ENCODE measurements around the gene AMN1. TPM values are rescaled to one million over a fixed set of nuclear protein-coding genes. Genes with fewer than 3 reads are reported as not detected.

AMN1 gene
- total RNA-seq, 1 donor from 2014 or later, result 3.9 TPM

- DNase-seq (ENCODE audit: low read depth), result peak; percentile 87
- Mint-ChIP-seq H3K4me3 (ENCODE audit: unreplicated experiment) (peak within 1 kb of the TSS; percentile 94), H3K27ac (ENCODE audit: unreplicated experiment) (peak within 1 kb of the TSS; percentile 93), H3K27me3 (ENCODE audit: low read depth, unreplicated experiment) (no peaks in the 10 kb centered on the region), H3K9me3 (ENCODE audit: unreplicated experiment) (no peaks in the 10 kb centered on the region), H3K36me3 (ENCODE audit: low read depth, unreplicated experiment) (peaks cover 1% of the 10 kb centered on the region), H3K4me1 (ENCODE audit: low read depth, unreplicated experiment) (no peaks in the 10 kb centered on the region)
- Histone ChIP-seq H2AFZ (ENCODE audit: low read depth, low read length) (peak within 1 kb of the TSS; percentile 95), H3K36me3 (ENCODE audit: insufficient read depth, low read length) (no peaks in the 10 kb centered on the region), H4K20me1 (ENCODE audit: insufficient read depth, low read length) (no peaks in the 10 kb centered on the region), H3K27ac (ENCODE audit: low read depth, low read length) (peak within 1 kb of the TSS; percentile 91), H3K4me3 (ENCODE audit: insufficient read depth, low read depth, low read length) (peak within 1 kb of the TSS; percentile 98), H3K27me3 (ENCODE audit: insufficient read depth, low read length) (no peaks in the 10 kb centered on the region), H3K9ac (ENCODE audit: low read length) (peak within 1 kb of the TSS; percentile 94), H3K4me2 (ENCODE audit: low read length) (peak within 1 kb of the TSS; percentile 98), H3K4me1 (ENCODE audit: insufficient read depth, low read length) (peaks cover 4% of the 10 kb centered on the region), H3K9me3 (ENCODE audit: insufficient read depth, low read depth, low read length) (no peaks in the 10 kb centered on the region), H3K79me2 (ENCODE audit: insufficient read depth, low read length) (no peaks in the 10 kb centered on the region)
- TF ChIP-seq CTCF (IDR thresholded peaks at IDR 0.05; ENCODE audit: insufficient read depth, low read depth, low read length) (no peak), EZH2 (IDR thresholded peaks at IDR 0.05; ENCODE audit: insufficient read depth, low read length) (no peak)
- peak; percentile 9 for FAIRE-seq
These were observed 69.5 kb downstream of the AMN1 start, which contains the start of gene ETFBKMT for GRCh38 chr12:31659087-31659942. Gene ETFBKMT (plus strand): TSS chr12:31659688. CDS start chr12:31661954, 2,266 bp downstream.

DNA sequence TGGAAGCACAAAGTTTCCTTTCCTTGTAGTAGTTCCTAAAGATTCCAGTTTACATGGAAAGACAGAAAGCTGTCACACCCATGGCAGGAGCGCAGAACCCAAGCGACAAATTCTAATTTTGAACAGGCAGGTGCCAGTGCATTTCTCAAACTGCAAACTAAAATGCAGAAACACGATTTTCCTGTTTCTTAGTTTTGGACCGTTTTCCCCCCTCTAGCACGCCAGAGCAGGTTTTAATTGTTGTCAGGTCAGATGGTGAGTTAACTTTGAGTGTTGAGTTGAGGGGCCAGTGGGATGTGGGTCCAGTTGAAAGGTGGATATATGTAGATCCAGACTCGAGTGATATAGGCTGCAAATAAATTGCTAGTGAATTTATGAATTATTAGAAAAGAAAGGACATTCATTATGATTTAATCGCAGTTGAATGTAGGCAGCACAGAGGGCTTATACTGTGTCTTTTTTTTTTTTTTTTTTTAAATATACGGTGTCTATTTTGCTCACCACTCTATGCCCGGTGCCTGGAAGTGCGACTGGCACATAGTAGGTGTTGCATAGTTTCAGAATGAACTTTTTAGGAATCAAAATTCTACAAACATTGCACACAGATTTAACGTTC is 70.2 kb downstream of the AMN1 start:
- no peak for FAIRE-seq
- no peaks in the 10 kb centered on the region for H3K27me3 Mint-ChIP-seq (ENCODE audit: low read depth, unreplicated experiment)
- H3K4me3 Mint-ChIP-seq (ENCODE audit: unreplicated experiment), result peak overlapping the region; percentile 94

More for the DNA sequence above, 70.2 kb downstream of the AMN1 start:
- H3K27ac ChIP-seq (ENCODE audit: low read depth, low read length), result no peak overlapping the region
- peak overlapping the region; percentile 98 for H3K4me2 ChIP-seq (ENCODE audit: low read length)
- no peaks in the 10 kb centered on the region for H3K9me3 ChIP-seq (ENCODE audit: insufficient read depth, low read depth, low read length)
- Mint-ChIP-seq H3K36me3 (ENCODE audit: low read depth, unreplicated experiment) (no peaks in the 10 kb centered on the region), H3K27ac (ENCODE audit: unreplicated experiment) (peak overlapping the region; percentile 48), H3K4me1 (ENCODE audit: low read depth, unreplicated experiment) (no peaks in the 10 kb centered on the region), H3K9me3 (ENCODE audit: unreplicated experiment) (no peaks in the 10 kb centered on the region)
- no peaks in the 10 kb centered on the region for H3K79me2 ChIP-seq (ENCODE audit: insufficient read depth, low read length)
- H4K20me1 ChIP-seq (ENCODE audit: insufficient read depth, low read length), result no peaks in the 10 kb centered on the region
- no peak for DNase-seq (ENCODE audit: low read depth)
- H3K27me3 ChIP-seq (ENCODE audit: insufficient read depth, low read length), result no peaks in the 10 kb centered on the region
- H2AFZ ChIP-seq (ENCODE audit: low read depth, low read length), result peak overlapping the region; percentile 95
- no peaks in the 10 kb centered on the region for H3K36me3 ChIP-seq (ENCODE audit: insufficient read depth, low read length)
- H3K9ac ChIP-seq (ENCODE audit: low read length), result peak overlapping the region; percentile 94
- TF ChIP-seq CTCF (IDR thresholded peaks at IDR 0.05; ENCODE audit: insufficient read depth, low read depth, low read length) (no peak), EZH2 (IDR thresholded peaks at IDR 0.05; ENCODE audit: insufficient read depth, low read length) (no peak)
- peaks cover 4% of the 10 kb centered on the region for H3K4me1 ChIP-seq (ENCODE audit: insufficient read depth, low read length)
- H3K4me3 ChIP-seq (ENCODE audit: insufficient read depth, low read depth, low read length), result peak overlapping the region; percentile 98
